Measurements from ENCODE around the gene WNT3A.

The WNT3A gene

DNA sequence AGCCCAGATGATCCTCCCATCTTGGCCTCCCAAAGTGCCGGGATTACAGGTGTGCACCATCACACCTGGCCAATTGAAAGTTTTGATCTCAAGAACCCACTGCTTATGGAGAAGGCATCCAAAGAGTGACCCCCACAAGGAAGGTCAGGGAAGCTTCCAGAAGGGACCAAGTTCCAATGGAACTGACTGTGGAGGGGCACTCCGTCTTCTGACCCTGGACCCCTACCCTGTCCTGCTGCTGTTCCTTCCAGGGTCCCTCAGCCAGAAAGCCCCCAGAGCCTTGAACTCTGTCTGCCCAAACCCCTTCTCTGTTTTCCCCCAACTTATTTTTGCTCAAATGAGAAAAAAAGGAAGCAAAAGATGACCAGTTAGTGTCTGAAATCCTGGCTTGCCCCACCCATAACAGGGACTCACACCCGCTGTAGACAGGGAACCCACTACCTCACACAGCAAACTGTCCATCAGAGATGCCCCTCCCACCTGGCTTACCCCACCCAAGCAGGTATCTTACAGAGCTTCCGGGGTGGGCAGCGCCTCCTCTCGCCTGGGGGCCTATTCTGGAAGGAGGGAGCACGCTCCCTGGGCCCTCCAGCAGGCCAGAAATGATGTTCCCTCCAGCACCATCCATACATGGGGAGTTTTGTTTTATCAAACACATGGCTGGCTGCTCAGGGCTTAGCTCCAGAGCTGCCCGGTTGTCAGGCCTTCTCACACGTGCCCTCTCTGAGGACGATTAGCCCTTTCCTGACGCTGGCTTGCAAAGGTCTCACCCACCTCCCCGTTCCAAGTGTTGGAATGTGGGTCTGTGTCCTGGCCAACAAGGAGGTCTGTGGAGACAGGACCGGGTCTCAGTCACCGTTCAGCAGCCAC lies 3.1 kb upstream of the WNT3A start:
- no peak overlapping the region for H3K4me3 ChIP-seq (ENCODE audit: low read depth, low read length)
- no peak for DNase-seq (ENCODE audit: low read depth)
- TF ChIP-seq, protein P1, sequence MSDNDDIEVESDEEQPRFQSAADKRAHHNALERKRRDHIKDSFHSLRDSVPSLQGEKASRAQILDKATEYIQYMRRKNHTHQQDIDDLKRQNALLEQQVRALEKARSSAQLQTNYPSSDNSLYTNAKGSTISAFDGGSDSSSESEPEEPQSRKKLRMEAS (IDR thresholded peaks at IDR 0.05; ENCODE audit: low read depth, low read length) = no peak
- TF ChIP-seq POLR2A (IDR thresholded peaks at IDR 0.05; ENCODE audit: extremely low read depth, insufficient read length) (no peak), MYC (IDR thresholded peaks at IDR 0.05; ENCODE audit: low read depth, low read length) (no peak)
- TF ChIP-seq, protein P2, sequence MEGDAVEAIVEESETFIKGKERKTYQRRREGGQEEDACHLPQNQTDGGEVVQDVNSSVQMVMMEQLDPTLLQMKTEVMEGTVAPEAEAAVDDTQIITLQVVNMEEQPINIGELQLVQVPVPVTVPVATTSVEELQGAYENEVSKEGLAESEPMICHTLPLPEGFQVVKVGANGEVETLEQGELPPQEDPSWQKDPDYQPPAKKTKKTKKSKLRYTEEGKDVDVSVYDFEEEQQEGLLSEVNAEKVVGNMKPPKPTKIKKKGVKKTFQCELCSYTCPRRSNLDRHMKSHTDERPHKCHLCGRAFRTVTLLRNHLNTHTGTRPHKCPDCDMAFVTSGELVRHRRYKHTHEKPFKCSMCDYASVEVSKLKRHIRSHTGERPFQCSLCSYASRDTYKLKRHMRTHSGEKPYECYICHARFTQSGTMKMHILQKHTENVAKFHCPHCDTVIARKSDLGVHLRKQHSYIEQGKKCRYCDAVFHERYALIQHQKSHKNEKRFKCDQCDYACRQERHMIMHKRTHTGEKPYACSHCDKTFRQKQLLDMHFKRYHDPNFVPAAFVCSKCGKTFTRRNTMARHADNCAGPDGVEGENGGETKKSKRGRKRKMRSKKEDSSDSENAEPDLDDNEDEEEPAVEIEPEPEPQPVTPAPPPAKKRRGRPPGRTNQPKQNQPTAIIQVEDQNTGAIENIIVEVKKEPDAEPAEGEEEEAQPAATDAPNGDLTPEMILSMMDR (IDR thresholded peaks at IDR 0.05; ENCODE audit: low read depth, low read length) = no peak

- H3K4me3 ChIP-seq (ENCODE audit: low read depth, low read length) = no peak overlapping the region
- peak; percentile 48 for DNase-seq (ENCODE audit: low read depth)
- TF ChIP-seq, protein P2 (IDR thresholded peaks at IDR 0.05; ENCODE audit: low read depth, low read length) = peak; percentile 66
- TF ChIP-seq MYC (IDR thresholded peaks at IDR 0.05; ENCODE audit: low read depth, low read length) (no peak), POLR2A (IDR thresholded peaks at IDR 0.05; ENCODE audit: extremely low read depth, insufficient read length) (no peak)
- TF ChIP-seq, protein P1 (IDR thresholded peaks at IDR 0.05; ENCODE audit: low read depth, low read length) = no peak
Observed at GRCh38 chr1:228004331-228004855, 2.4 kb upstream of the WNT3A start.

DNA sequence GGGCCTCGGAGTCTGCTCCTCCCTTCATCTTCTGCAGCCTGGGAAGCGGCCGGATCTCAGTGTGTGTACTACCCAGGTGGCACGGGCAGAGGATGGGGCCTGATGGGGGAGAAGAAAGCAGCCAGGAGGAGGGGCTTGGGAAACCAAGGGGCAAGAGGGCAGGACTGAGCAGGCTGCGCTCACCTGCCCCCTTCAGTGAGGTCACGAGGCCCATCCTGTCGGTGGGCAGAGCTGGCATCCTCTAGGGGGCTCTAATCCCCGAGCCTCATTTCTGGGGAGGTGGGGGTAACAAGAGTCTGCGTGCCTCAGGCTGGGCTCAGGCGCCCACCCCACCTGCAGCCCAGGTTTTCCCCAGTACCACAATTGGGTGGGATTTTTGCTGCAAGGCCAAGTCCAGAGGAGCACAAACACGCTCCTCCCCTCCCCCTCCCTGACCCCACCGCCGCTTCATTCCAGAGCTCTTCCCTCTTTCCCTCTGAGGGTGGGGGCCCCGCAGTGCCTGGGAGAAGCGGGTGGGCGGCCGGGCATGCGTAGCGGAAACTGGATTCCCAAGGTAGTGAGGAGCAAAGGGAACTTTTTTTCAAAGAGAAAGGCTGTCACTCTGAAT lies 1.8 kb upstream of the WNT3A start:
- no peak overlapping the region for H3K4me3 ChIP-seq (ENCODE audit: low read depth, low read length)
- DNase-seq (ENCODE audit: low read depth) = no peak
- TF ChIP-seq, protein P1 (IDR thresholded peaks at IDR 0.05; ENCODE audit: low read depth, low read length) = no peak
- TF ChIP-seq MYC (IDR thresholded peaks at IDR 0.05; ENCODE audit: low read depth, low read length) = no peak
- TF ChIP-seq, protein P2 (IDR thresholded peaks at IDR 0.05; ENCODE audit: low read depth, low read length) = peak; percentile 1
- TF ChIP-seq POLR2A (IDR thresholded peaks at IDR 0.05; ENCODE audit: extremely low read depth, insufficient read length) = no peak

GRCh38 chr1:228005511-228006033 lies 1.2 kb upstream of the WNT3A start:
- H3K4me3 ChIP-seq (ENCODE audit: low read depth, low read length) = no peak overlapping the region
- peak; percentile 24 for DNase-seq (ENCODE audit: low read depth)
- TF ChIP-seq POLR2A (IDR thresholded peaks at IDR 0.05; ENCODE audit: extremely low read depth, insufficient read length) (no peak), MYC (IDR thresholded peaks at IDR 0.05; ENCODE audit: low read depth, low read length) (no peak)
- TF ChIP-seq, protein P1 (IDR thresholded peaks at IDR 0.05; ENCODE audit: low read depth, low read length) = no peak
- TF ChIP-seq, protein P2 (IDR thresholded peaks at IDR 0.05; ENCODE audit: low read depth, low read length) = no peak

DNA sequence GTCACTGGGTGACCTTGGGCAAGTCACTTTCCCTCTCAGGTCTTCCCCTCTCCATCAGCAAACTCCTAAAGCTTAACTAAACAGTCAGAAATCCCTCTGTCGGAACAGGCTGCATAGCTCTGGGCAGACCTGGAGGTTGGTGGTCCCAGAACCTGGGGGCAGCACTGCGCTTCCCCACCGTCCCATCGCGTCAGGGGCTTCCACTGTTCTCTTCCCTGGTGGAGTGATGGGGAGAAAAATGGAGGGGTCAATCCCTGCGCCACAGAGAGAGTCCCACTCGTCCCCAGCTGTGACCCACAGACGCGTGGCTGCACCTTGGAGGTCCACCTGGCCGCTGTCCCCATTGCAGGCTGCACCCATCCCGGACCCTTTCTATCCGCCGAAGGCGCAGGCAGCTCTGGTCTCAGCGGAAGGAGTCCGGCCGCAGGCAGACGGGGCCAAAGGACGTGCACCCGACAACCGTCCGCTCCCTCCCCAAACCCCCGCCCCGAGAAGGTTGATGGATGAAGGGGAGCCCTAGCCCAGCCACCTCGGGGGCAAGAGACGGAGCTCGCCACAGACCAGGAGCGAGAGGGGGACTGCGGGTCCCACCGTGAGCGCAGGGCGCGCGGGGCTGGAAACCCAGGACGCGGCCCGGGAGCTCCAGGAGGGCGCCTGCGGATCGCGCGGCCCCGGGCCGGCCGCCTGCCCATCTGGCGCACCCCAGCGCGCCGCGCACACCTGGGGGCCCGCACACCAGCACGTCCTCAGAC lies 588 bp upstream of the WNT3A start:
- DNase-seq (ENCODE audit: low read depth) = no peak
- H3K4me3 ChIP-seq (ENCODE audit: low read depth, low read length) = no peak overlapping the region
- TF ChIP-seq MYC (IDR thresholded peaks at IDR 0.05; ENCODE audit: low read depth, low read length) (no peak), POLR2A (IDR thresholded peaks at IDR 0.05; ENCODE audit: extremely low read depth, insufficient read length) (no peak)
- TF ChIP-seq, protein P2 (IDR thresholded peaks at IDR 0.05; ENCODE audit: low read depth, low read length) = no peak
- TF ChIP-seq, protein P1 (IDR thresholded peaks at IDR 0.05; ENCODE audit: low read depth, low read length) = no peak

All from NB4 (cell line).